Vagina (tissue), 2 donors: ENCODE measurements around the gene SETD9.

Source experiments
- POLR2AphosphoS5 ChIP-seq, 2 donors: sonication (generic); formaldehyde crosslinking; IDR thresholded peaks; one replicate each; pipeline ENCODE4 v1.9.0; 2017; ENCODE audit warnings: antibody characterized with exemption in 2 of 2, mild to moderate bottlenecking in 2 of 2, low read depth in 1 of 2; ENCODE audit not compliant: insufficient read depth in 1 of 2
- TF ChIP-seq, protein P1 (sequence below), 3 experiments: fragments of 450-650 bp in 2 of 3; fragments of 200-600 bp in 1 of 3; sonication (generic) in 1 of 3; IDR thresholded peaks; one replicate each; pipeline ENCODE4 v1.5.1; 2017 to 2019; ENCODE audit warnings: antibody characterized with exemption in 3 of 3, mild to moderate bottlenecking in 2 of 3, moderate library complexity in 2 of 3

DNA sequence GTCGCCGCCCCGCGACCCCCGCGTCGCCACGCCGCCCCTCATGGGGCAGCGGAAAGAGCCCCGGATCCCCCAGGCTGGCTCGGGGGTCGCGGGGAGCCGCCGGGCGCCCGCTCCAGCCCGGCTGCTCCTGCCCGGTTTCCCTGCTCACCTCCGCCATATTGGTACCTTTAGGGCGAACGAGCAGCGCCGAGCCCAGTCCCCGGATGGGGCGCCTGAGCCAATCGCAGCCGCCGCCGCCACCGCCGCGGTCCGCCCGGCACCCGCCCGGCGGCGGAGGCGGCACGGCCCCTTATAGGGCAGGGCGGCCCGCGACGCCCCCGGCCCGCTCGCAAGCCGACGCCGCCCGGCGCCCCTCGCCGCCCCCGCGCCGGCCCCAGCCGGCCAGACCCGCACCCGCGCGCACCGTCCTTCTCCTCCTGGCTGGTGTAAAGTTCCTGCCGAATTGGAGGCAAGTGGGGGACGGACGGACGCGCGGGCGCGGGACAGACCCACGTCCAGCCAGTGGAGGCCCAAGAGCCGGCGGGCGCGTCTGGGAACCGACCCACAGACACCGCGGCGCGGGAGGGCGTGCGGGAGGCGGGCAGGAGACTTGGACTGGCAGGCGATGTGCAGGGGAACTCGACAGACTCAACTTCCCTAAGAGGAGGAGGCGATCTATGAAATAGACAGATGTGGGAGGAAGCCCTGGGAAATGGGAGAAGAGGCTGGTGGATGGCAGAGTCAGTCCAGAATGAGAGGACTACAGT, 42.7 kb downstream of the SETD9 start, which contains the start of gene MIER3:
- TF ChIP-seq POLR2AphosphoS5 (IDR thresholded peaks at IDR 0.05; ENCODE audit: insufficient read depth in 1 of 2, low read depth in 1 of 2): peak in 1 of 2 donors; percentile 41
- TF ChIP-seq, protein P1, sequence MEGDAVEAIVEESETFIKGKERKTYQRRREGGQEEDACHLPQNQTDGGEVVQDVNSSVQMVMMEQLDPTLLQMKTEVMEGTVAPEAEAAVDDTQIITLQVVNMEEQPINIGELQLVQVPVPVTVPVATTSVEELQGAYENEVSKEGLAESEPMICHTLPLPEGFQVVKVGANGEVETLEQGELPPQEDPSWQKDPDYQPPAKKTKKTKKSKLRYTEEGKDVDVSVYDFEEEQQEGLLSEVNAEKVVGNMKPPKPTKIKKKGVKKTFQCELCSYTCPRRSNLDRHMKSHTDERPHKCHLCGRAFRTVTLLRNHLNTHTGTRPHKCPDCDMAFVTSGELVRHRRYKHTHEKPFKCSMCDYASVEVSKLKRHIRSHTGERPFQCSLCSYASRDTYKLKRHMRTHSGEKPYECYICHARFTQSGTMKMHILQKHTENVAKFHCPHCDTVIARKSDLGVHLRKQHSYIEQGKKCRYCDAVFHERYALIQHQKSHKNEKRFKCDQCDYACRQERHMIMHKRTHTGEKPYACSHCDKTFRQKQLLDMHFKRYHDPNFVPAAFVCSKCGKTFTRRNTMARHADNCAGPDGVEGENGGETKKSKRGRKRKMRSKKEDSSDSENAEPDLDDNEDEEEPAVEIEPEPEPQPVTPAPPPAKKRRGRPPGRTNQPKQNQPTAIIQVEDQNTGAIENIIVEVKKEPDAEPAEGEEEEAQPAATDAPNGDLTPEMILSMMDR (IDR thresholded peaks at IDR 0.05): no peak
